Activated B cell treated with CpG ODN at 0.5 μM for 24 hours (primary cell): ENCODE measurements around the gene DYNAP. TPM values are rescaled to one million over a fixed set of nuclear protein-coding genes. Genes with fewer than 3 reads are reported as not detected.

ENCODE experiments used
- ATAC-seq: fragments of 200-7000 bp; cut with Tn5 transposase; one replicate; pipeline ENCODE4 v1.10.0; 2021; ENCODE audit warnings: low read depth, mild to moderate bottlenecking, moderate library complexity
- CTCF ChIA-PET: fragments of 350-600 bp; sonication (Branson Sonifier 250); formaldehyde crosslinking; loops from one replicate; lab custom pipeline; 2021; ENCODE audit warnings: antibody characterized with exemption; lab: Charles Lee
- POLR2A ChIA-PET: fragments of 350-600 bp; sonication (Branson Sonifier 250); formaldehyde crosslinking; loops from one replicate; lab custom pipeline; 2021; ENCODE audit warnings: antibody characterized with exemption; lab: Charles Lee
- DNase-seq: peaks from one replicate; pipeline ENCODE4 v3.0.0; 2022
- H3K27ac Mint-ChIP-seq: one replicate; pipeline ENCODE4 v1.8.0; 2020; ENCODE audit warnings: mixed read lengths
- H3K27me3 Mint-ChIP-seq: one replicate; pipeline ENCODE4 v1.8.0; 2021; ENCODE audit warnings: mixed read lengths
- H3K36me3 Mint-ChIP-seq: one replicate; pipeline ENCODE4 v1.8.0; 2021; ENCODE audit warnings: low read depth, mixed read lengths
- H3K4me1 Mint-ChIP-seq: one replicate; pipeline ENCODE4 v1.8.0; 2021; ENCODE audit warnings: mixed read lengths
- H3K4me3 Mint-ChIP-seq: one replicate; pipeline ENCODE4 v1.8.0; 2020; ENCODE audit warnings: mild to moderate bottlenecking, mixed read lengths
- H3K9me3 Mint-ChIP-seq: one replicate; pipeline ENCODE4 v1.8.0; 2020; ENCODE audit warnings: mixed read lengths
- intact Hi-C: fragments of 100-400 bp; cut with micrococcal nuclease; formaldehyde crosslinking; loops from one replicate; pipeline ENCODE4 v1.15.1; 2024
- total RNA-seq: library from RNA; stranded (reverse); gene quantifications from 2 replicates; pipeline ENCODE4 v1.2.3, GENCODE V29; 2022
- TF ChIP-seq, protein P1 (sequence below): fragments of 200-600 bp; IDR thresholded peaks from one replicate; pipeline ENCODE4 v1.8.0; 2022; ENCODE audit warnings: antibody characterized with exemption, mild to moderate bottlenecking

Gene DYNAP
- total RNA-seq, 1 donor from 2014 or later, result not detected

DNA sequence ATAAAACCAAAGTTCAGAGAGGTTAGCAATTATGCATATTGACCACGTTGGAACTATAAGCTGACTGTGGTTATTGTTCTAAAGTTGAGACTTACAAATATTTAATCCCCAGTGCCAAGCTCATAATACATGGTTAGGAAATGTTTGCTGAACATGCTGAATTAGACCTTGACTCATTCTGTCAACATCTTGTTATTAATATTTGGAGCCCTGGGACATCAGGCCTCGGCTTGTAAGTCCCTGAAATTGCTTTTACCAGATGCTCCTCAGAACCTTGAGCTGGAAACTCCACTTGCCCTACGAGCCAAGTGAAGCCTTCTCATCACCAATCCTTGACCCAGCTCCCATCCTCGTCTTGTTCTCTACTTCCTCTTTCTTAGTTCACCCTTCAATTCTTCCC lies 21.2 kb downstream of the DYNAP start:
- intact Hi-C loops, result no loop called here
- ChIA-PET CTCF (no interaction called here), POLR2A (no interaction called here)
- no peak overlapping the region for H3K4me3 Mint-ChIP-seq
- no peaks in the 10 kb centered on the region for H3K4me1 Mint-ChIP-seq
- no peak overlapping the region for H3K27ac Mint-ChIP-seq
- H3K9me3 Mint-ChIP-seq, result no peaks in the 10 kb centered on the region
- no peaks in the 10 kb centered on the region for H3K27me3 Mint-ChIP-seq
- TF ChIP-seq, protein P1, sequence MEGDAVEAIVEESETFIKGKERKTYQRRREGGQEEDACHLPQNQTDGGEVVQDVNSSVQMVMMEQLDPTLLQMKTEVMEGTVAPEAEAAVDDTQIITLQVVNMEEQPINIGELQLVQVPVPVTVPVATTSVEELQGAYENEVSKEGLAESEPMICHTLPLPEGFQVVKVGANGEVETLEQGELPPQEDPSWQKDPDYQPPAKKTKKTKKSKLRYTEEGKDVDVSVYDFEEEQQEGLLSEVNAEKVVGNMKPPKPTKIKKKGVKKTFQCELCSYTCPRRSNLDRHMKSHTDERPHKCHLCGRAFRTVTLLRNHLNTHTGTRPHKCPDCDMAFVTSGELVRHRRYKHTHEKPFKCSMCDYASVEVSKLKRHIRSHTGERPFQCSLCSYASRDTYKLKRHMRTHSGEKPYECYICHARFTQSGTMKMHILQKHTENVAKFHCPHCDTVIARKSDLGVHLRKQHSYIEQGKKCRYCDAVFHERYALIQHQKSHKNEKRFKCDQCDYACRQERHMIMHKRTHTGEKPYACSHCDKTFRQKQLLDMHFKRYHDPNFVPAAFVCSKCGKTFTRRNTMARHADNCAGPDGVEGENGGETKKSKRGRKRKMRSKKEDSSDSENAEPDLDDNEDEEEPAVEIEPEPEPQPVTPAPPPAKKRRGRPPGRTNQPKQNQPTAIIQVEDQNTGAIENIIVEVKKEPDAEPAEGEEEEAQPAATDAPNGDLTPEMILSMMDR, result no peak
- H3K36me3 Mint-ChIP-seq, result no peaks in the 10 kb centered on the region
- ATAC-seq, result no peak
- no peak for DNase-seq

DNA sequence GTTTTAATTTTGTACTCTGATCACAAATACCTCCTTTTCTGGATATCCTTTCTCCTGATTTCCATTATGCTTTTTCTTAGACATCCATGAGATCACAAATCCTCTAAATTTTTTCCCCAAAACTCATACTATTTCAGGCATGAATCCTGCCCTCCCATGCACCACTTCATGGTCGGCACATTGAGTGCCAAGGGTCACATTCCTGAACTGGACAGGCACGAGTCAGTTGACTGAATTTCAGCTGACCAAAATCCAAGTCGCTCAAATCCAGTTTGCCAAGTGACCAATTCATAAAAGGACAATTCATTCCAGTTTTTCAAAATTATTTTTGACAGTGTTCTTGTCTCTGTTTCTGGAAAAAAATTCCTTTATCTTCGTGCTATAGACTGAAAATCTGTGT lies 22.1 kb downstream of the DYNAP start:
- TF ChIP-seq, protein P1, result no peak
- ATAC-seq, result no peak
- CTCF ChIA-PET, result no interaction called here
- no peaks in the 10 kb centered on the region for H3K4me1 Mint-ChIP-seq
- DNase-seq, result no peak
- H3K9me3 Mint-ChIP-seq, result no peaks in the 10 kb centered on the region
- H3K36me3 Mint-ChIP-seq, result no peaks in the 10 kb centered on the region
- POLR2A ChIA-PET, result no interaction called here
- intact Hi-C loops, result no loop called here
- no peak overlapping the region for H3K4me3 Mint-ChIP-seq
- no peak overlapping the region for H3K27ac Mint-ChIP-seq
- no peaks in the 10 kb centered on the region for H3K27me3 Mint-ChIP-seq

DNA sequence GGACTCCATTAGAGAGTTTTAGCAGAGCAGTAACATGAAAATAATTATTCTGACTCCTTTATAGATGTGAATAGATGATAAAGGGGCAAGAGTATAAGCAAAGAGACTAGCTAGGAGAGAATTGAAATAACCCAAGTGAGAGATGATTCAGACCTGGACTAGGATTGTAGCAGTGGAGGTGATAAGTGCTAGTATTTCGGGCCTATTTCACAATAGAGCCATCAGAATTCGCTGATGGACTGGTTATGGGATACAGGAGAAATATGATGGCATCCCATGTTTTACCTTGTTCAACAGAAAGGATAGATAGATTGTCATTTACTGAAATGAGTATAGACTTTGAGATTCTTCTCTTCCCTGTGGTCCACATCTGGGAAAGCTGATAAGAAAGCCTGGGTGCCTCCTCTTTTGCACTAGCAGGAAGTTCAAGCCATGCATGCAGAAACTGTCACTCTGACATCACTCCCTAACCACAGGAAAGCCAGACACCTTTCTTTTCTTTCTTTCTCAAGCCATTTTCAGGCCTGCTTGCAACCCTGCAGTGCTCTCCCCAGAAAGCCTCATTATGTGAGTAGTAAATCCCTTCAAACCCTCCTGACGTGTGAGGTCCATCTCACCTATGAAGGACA lies 25.3 kb downstream of the DYNAP start:
- Mint-ChIP-seq H3K4me1 (no peaks in the 10 kb centered on the region), H3K4me3 (no peak overlapping the region), H3K9me3 (no peaks in the 10 kb centered on the region), H3K36me3 (no peaks in the 10 kb centered on the region), H3K27me3 (peaks cover 2% of the 10 kb centered on the region), H3K27ac (no peak overlapping the region)
- DNase-seq (no peak), ATAC-seq (no peak)
- POLR2A ChIA-PET, result no interaction called here
- intact Hi-C loops, result no loop called here
- TF ChIP-seq, protein P1, result no peak
- CTCF ChIA-PET, result no interaction called here

DNA sequence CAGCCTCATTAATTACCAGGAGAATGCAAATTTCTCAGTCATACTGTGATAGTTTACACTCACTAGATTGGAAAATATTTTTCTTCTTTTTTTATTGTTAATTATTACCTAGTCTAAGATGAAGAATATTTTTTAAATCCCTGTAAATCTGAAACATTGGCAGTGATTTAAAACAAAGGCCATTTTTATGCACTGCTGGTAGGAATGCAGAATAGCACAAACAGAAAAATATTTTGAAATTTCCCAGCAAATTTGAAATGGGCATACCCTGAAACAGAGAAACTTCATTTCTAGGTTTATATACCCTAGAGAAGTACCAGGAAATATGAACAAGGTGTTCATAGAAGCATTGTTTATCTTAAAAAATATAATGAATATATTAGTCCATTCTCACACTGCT lies 31.0 kb downstream of the DYNAP start:
- TF ChIP-seq, protein P1, result no peak
- no peak for ATAC-seq
- H3K4me1 Mint-ChIP-seq, result no peaks in the 10 kb centered on the region
- DNase-seq, result no peak
- intact Hi-C loops, result no loop called here
- CTCF ChIA-PET, result no interaction called here
- POLR2A ChIA-PET, result no interaction called here
- peaks cover 2% of the 10 kb centered on the region for H3K27me3 Mint-ChIP-seq
- no peak overlapping the region for H3K4me3 Mint-ChIP-seq
- H3K36me3 Mint-ChIP-seq, result no peaks in the 10 kb centered on the region
- H3K9me3 Mint-ChIP-seq, result peaks cover 12% of the 10 kb centered on the region
- H3K27ac Mint-ChIP-seq, result no peak overlapping the region

DNA sequence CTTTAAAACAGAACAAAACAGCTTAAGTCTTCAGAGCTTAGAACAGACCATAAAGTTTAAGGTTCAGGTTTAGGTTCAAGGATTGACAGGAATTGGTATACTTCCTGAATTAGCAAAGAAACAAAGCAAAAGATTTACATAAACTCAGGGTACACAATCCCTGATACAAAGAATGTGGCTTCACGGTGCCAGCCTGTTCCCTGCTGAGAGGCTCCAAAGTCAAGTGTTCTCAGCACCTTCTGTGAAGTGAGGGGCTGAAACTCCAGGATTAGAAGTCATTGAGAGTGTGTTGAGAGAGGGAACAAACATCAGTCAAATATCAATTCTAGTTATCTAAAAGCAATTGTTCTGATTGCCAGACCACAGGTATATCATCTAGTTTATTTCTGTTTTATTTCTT lies 35.7 kb downstream of the DYNAP start:
- ChIA-PET POLR2A (interaction anchor here (0.7 kb wide), 1 partner anchor 27 kb away, joined by 3 read pairs; no protein-coding TSS in a partner anchor), CTCF (no interaction called here)
- no peaks in the 10 kb centered on the region for H3K4me1 Mint-ChIP-seq
- H3K27ac Mint-ChIP-seq, result no peak overlapping the region
- no peak for ATAC-seq
- intact Hi-C loops, result no loop called here
- H3K4me3 Mint-ChIP-seq, result no peak overlapping the region
- no peaks in the 10 kb centered on the region for H3K36me3 Mint-ChIP-seq
- TF ChIP-seq, protein P1, result no peak
- peaks cover 15% of the 10 kb centered on the region for H3K9me3 Mint-ChIP-seq
- no peak for DNase-seq
- H3K27me3 Mint-ChIP-seq, result no peaks in the 10 kb centered on the region
